ENCODE measurements around the gene SHC4.
"Not testable (repeated sequence)": the region's sequence is repeated elsewhere in the genome, so short reads cannot be mapped to it uniquely, and the experiment has no call there.

SHC4 gene, protein sequence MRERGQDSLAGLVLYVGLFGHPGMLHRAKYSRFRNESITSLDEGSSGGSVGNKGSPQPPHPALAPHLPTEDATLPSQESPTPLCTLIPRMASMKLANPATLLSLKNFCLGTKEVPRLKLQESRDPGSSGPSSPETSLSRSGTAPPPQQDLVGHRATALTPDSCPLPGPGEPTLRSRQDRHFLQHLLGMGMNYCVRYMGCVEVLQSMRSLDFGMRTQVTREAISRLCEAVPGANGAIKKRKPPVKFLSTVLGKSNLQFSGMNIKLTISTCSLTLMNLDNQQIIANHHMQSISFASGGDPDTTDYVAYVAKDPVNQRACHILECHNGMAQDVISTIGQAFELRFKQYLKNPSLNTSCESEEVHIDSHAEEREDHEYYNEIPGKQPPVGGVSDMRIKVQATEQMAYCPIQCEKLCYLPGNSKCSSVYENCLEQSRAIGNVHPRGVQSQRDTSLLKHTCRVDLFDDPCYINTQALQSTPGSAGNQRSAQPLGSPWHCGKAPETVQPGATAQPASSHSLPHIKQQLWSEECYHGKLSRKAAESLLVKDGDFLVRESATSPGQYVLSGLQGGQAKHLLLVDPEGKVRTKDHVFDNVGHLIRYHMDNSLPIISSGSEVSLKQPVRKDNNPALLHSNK

DNA sequence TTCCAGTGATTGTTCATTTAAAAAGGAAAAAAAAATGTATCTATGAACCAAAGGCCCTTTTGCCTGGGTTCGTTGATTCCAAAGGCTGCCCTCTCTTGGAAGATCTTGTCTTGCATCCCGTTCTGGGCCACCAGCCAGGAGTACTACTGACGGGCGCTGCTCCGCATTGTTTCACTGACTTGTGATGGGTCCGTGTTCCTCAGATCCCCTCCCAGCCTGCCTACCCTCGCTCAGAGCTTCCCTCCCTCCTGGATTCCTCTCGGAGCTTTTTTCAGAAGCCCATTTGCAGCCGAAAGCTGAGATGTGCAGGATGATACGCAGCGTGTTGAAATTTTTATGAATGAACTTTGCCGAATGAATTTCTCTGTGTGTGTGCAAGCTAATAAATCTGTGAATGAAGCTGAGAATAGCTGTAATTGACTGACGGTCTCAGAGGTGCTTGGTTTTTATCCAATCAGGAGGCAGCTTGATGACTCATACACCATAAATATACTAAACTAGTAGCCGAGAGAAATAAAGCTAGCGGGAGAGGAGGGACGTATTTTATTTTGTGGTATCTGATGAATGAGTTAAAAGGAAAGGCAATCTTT, at the start of gene SHC4:
Gene SHC4, minus strand, starts transcription at position 396 of the 590 bp plus-strand sequence. CDS start 904 bp downstream, outside the sequence.
- peak; percentile 65 for DNase-seq (ENCODE audit: low read depth, low spot score)

DNA sequence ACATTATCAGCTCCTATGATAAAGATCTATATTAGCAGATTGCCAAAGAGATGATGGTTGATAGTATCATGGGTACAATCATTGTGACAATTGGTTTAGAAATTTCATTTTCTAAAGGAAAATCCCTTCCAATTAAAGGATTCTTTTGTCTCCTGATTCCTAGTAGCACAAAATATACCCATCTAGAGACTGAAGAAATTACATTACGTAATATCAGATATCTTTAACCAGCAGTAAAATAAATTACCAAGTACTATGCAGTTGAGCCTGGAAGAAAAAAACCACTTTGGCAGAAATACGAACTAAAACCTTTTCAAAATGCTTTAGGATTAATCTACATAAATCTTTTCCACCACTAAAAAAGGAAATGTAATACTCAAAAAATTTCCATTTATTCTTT, 35.6 kb upstream of the SHC4 start:
- DNase-seq (ENCODE audit: low read depth, low spot score): no peak

DNA sequence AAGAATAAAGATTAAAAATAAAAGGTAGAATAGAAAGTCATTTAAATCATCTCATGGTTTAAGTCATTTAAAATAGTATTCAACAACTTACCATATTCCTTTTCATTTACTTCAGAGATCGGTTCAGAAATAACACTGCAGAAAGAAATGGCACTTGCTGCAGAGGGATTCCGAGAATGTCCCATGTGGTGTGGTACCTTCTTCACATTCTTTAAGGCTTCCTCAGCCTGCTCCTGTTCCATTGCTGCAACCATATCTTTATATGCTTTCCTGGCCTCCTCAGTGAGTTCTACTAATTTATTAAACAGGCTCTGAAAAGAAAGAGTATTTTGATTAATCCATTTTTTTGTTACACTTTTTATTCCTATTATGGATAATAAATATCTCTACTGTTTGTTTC, 32.6 kb upstream of the SHC4 start:
- no peak for DNase-seq (ENCODE audit: low read depth, low spot score)

DNA sequence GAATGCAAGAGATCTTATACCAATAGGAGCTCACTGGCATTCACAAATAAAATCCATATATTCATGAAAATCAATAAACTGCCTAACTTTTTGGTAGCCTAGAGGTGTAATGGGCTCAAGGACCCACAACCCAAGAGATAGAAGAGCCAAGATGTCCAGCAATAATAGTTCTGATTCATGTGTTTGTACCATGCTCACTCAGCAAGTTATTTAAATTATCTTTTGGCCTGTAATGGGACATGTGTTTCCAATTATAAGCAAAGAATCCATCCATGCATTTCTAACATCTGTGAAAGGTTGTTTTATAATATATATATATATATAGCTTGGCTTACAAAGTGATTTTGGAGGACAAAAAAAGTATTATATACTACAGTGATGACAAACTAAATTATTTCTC, 29.7 kb upstream of the SHC4 start:
- DNase-seq (ENCODE audit: low read depth, low spot score): no peak

DNA sequence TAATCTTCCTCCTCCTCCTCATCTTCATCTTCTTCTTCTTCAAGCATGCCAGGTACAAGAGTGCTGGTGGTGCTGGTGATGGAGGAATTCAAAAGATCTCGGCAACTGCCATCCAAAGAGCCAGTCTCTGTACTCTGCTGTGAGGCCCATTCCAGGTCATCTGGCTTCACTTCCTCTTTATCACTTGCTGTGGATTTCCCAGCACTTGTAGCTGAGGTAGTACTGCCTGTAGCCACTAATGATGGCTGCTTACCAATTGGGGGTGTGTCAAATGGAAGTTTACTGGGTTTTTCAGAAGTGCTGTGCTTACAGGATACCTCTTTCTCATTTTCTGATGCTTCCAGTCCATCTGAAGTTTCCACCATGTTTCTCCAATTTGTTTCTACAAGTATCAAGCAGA, 28.8 kb upstream of the SHC4 start:
- DNase-seq (ENCODE audit: low read depth, low spot score): no peak

DNA sequence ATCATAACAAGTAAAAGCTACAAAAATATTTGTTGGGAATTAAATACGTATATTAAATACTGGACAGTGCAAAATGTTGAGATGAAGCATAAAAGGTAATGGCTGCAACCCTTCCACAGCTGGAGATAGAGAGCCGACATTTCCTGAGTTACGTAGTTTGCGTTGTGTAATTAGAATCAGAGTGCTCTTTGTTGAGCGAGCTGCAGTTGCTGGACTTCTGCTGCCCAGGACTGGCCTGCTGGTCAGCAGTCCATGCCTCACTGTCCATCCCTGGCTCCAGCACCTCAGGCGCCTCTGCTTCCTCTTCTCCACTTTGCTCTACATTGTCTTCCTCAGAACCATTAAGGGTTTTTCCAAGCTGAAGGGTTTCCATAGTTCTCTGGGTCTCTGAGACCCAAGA, 28.4 kb upstream of the SHC4 start:
- DNase-seq (ENCODE audit: low read depth, low spot score): no peak

DNA sequence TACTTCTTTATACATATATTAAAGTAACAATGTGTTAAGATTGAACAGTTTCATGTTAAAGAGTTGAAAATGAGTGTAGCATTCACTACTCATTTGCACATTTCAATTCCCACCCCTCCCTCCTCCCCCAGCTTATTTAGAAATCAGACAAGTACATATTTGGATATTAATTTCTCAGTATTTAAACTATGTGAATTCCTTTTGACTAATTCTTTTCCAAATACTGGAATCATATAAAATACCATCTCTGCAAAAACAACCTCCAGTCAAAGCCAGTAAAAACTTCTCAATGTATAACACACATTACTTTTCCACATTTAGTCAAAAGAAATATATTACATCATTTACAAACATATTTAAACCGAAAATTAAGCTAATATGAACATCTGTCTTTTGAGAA, 25.5 kb upstream of the SHC4 start:
- no peak for DNase-seq (ENCODE audit: low read depth, low spot score)

DNA sequence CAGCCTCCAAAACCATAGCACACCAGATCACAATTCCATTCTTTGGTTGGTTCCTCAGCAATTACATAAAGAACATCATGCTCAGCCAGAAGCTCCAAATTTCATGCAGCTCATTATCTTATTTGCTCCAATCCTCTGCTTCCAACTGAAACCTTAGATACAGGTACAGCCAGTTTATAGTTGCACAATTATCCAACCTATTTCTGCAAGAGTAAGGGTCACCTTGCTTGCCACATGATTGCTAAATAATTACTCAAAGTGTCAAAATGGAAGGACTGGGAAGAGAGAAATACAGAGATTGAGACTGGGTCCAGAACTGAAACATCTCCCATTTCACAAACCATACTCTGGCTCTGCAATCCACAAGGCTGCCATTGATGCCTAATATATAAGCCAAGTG, 23.4 kb upstream of the SHC4 start:
- DNase-seq (ENCODE audit: low read depth, low spot score): no peak

DNA sequence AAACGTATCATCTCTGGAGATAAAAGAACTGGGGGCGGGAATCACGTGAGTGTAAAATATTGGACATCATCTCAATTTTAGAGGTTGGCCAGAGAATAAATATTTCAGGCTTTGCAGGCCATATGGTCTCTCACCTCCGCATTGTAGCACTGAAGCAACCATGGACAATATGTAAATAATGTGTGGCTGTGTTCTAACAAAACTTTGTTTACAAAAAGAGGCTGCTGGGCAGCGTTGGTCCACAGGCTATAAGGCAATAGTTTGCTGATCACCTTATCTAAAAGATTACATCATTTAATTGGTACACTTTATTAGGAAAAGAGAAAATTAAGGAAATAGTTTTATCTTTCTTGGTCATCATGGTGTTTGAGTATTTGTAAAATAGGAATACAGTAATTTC, 22.5 kb upstream of the SHC4 start:
- no peak for DNase-seq (ENCODE audit: low read depth, low spot score)

DNA sequence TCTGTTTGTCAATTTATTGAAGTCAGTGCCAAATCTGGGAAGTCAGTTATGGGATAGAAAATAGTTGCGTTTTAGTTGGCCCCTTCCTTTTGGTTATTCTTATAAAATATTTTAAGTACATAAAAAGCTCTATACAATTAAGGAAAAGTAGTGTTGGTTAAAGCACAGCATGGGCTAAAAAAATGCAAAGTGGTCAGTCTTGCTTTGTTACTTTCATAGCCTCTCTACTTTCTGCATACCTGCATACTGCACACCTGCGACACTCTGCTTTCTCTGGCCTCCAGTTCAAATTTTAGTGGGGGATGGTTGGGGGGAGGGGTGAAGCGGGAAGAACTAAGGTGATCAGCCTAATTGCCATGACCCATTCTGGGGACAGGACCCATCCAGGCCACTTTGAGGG, 21.8 kb upstream of the SHC4 start:
- DNase-seq (ENCODE audit: low read depth, low spot score): no peak

DNA sequence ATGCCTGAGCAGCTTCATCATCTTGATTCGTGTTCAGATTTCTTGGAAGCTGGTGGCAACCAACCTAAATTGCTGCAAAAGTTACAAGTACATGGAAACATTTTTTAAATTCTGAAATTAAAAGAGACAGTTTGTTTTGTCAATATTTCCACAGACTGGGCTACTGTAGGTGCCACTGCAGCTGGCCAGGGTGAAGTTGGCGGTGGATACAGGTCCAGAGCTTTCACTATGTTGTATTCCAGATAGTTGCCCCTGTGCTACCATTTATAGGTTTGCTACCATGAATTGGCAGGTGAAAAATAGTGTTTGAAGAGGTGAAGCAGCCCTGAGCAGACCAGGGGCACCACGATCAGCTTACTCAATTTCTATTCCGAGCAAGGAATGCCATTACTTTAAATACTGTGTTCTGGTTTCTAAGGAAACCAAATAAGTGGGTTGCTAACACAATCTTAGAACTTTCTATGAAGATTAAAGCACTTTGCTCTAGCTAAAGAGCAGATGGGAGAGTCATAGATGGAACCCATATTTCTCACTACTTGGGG, 21.2 kb upstream of the SHC4 start:
- DNase-seq (ENCODE audit: low read depth, low spot score): no peak

DNA sequence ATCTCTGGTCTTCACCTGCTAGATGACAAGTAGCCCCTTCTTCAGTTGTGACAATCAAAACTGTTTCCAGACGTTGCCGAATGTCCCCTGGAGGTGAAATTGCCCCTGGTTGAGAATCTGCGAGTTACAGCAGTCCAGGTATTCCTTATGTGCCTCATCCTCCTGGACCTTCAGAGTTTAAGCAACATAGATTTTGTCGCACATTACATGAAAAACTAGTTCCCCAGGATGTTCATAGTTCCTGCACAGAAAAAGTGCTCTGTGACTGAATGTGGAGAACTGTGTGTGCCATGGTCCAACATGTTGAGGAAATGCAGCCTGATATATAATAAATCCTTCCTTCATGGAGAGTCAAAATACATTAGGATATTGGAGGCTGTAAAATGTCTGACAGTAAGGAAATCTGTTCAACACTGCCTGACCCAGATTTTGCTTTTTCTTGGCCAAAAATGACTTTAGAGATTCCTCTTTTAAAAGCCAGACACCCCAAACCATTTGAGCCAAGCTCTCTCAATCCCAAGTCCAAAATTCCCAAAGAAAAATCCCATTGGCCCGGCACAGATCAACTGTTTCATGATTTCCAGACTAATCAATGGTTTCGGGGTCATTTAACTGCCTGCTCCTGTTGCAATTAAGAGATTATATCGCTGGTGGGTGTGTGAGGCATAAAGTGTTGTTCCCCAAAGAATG, 20.4 kb upstream of the SHC4 start:
- no peak for DNase-seq (ENCODE audit: low read depth, low spot score)

DNA sequence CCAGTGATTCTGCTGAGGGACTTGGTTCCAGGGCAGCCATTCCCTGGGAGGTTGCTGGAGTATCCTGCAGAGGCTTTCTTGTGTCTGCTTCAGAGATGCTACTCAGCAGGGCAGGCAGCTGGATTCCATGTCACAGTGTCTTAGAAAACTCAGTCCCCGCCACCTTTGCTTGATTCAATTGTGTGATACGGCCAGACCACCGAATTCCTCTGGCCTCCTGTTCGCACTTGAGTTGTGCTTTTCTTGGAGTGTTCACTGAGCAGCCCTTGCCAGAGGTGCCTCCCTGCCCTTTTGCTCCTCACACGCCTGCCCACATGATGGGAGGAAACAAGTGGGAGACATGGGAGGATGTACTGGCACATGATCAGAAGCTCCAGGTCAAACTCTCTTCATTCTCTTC, 19.6 kb upstream of the SHC4 start:
- no peak for DNase-seq (ENCODE audit: low read depth, low spot score)

DNA sequence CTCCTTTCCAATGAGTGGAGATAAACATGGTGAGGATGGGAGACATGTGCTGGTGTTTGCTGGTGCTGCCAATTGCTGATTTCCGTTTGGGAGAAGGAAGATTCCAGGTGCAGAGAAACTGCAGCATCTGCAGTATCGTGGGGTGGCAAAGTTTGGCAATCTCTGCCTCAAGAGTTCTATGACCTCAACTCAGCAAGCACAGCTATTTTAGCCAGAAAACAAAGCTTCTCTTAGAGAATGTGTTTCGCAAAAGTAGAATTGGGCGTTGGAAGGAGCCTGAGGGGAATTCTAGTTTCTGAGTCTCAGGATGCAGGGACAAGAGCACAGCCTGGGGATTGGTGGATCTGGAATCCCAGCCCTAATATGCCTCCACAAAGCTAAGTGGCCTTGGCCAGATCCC, 18.2 kb upstream of the SHC4 start:
- no peak for DNase-seq (ENCODE audit: low read depth, low spot score)

DNA sequence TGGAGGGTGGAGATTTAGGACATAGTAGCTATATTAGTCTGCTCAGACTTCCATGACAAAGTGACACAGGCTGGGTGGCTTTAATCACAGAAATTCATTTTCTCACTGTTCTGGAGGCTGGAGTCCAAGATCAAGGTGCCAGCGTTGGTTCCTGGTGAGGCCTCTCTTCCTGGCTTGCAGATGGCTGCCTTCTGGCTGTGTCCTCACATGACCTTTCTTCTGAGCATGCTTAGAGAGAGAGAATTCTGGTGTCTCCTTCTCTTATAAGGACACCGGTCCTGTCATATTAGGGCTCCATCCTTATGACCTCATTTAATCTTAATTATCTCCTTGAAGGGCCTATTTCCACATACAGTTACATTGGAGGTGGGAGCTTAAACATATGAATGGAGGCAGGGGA, 14.9 kb upstream of the SHC4 start:
- DNase-seq (ENCODE audit: low read depth, low spot score): no peak

DNA sequence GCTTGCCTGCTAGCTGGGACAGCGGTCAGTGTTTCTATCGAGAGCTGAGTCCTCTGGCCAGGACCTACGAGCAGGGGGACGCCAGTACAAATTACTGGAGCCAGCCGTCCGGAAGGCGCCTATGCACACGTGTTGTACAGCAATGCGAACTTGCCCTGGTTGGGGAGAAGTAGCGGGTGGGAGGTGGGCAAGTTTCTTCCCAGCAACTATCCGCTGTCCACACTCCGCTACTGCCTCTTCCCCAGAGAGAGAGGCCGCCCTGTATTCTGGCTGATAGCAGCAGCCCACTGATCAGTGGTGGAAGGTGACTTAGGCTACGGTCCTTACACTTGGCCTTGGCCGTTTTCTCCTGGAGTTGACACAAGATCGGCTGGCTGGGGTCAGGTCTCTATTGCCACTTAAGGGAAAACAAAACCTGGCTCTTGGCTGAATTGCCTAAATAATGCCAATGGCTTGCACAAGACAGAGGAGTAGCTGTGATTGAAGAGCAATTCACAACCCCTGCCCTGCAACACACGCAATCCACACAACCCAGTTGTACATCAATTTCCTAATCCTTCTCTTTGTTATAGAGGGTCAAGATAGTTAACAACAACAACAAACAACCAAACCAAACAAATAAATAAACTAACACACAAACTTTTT, 12.8 kb upstream of the SHC4 start:
- no peak for DNase-seq (ENCODE audit: low read depth, low spot score)

DNA sequence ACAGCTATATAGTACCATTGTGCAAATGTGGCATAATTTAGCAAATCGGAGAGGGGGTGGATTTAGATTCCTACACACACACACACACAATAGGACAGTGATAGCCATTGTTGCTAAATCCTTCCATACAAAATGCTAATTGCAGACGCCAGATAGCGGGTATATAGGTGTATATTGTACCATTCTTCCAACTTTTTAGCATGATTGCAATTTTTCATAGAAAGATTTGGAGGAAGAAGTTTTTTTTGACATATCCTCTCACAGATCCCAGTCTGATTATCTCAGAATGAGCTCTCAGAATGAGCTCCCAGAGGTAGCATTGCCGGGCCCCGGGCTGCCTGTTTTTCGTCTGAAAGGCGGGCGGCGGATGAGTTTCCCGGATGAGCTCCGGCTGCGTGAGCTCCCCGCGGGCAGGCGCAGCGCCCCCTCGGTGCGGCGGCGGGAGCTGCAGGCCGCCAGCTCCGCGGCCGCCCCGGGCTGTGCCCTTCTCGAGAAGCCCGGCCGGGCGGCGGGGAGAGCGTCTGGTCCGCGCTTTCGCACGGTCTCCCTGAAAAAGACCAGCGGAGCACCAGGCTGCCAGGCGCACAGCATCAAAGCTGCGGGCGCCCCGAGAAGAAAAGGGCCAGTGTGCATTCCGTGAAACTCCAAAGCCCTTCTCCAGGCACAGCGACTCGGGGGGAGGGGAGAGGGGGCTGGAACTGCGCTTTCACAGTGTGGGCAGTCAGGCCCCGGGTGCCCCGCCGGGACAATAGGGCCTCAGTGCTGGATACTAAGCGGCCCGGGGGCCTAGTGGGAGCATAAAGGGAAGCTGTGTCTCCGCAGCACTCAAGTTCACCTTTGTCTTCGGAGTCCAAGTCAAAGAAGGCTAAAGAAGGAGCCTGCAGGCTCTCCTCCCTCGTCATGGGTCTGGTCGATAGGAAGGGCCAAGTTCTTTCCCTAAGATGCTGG, 12.0 kb upstream of the SHC4 start:
- DNase-seq (ENCODE audit: low read depth, low spot score): no peak

DNA sequence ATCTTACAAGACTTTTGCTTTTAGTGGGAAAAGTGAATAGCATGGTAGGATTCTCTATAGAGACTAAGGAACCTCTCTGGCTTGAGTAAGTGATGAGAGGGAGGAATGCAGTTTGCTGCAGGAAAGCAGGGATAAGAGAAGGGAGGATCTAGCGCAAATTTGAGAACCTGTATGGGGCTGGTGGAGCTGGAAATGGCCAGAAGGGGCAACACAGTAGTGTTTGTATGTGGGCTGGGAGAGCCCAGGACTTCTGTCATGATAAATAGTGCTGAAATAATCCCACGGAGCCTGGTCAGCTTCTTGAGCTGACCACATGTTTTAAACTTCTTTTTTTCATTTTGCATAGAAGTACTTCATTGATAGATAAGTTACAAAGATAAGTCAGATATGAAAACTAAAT, 11.2 kb upstream of the SHC4 start:
- DNase-seq (ENCODE audit: low read depth, low spot score): no peak

DNA sequence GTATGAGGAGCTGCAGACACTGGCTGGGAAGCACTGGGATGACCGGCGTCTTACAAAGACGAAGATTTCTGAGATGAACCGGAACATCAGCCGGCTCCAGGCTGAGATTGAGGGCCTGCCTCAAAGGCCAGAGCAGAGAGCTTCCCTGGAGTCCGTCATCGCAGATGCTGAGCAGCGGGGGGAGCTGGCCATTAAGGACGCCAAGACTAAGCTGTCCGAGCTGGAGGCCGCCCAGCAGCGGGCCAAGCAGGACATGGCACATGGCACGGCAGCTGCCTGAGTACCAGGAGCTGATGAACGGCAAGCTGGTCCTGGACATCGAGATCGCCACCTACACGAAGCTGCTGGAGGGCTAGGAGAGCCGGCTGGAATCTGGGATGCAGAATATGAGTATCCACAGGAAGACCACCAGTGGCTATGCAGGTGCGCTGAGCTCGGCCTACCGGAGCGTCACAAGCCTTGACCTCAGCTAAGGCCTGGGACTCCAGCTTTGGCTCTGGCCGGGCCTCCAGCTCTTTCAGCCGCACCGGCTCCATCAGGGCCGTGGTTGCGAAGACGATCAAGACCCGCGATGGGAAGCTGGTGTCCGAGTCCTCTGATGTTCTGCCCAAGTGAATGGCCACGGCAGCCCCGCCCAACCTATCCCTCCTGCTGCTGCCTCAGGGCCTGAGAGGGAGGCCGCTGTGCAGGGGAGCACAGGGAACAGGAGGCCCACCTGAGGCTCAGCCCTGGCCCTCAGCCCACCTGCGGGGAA, 9.2 kb upstream of the SHC4 start:
- no peak for DNase-seq (ENCODE audit: low read depth, low spot score)

DNA sequence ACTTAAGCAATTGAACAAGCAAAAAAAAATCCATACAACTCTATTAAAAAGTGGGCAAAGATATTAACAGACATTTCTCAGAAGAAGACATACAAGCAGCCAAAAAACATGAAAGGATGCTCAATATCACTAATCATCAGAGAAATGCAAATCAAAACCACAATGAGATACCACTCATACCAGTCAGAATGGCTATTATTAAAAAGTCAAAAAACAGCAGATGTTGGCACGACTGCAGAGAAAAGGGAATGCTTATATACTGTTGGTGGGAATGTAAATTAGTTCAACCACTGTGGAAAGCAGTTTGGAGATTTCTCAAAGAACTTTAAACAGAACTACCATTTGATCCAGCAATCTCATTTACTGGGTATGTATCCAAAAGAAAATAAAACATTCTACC, 7.2 kb upstream of the SHC4 start:
- DNase-seq (ENCODE audit: low read depth, low spot score): not testable (repeated sequence)

All from brain pericyte (primary cell).